HFF-Myc (cell line): ENCODE data around the gene GAS7.

Experiments used
- DNase-seq: peaks from one replicate; pipeline ENCODE4 v3.0.0-alpha.2; 2011; ENCODE audit warnings: low read depth; ENCODE audit errors: extremely low read depth
- H3K4me3 ChIP-seq: replicated peaks from 2 replicates; pipeline ENCODE4 v1.5.1; 2011; ENCODE audit warnings: low read depth, mild to moderate bottlenecking, control low read depth, low read length
- CTCF ChIP-seq: IDR thresholded peaks from 2 replicates; pipeline ENCODE4 v1.5.1; 2012; ENCODE audit warnings: mild to moderate bottlenecking, low read depth, low read length, control low read depth; ENCODE audit errors: missing control alignments

GAS7 gene

GRCh38 chr17:10041916-10042588, 156.4 kb downstream of the GAS7 start:
- no peak overlapping the region for H3K4me3 ChIP-seq
- TF ChIP-seq CTCF = no peak
- no peak for DNase-seq

- no peak for TF ChIP-seq CTCF
- DNase-seq = no peak
- H3K4me3 ChIP-seq = no peak overlapping the region
Observed at GRCh38 chr17:10041287-10041612, 157.2 kb downstream of the GAS7 start.

- no peak overlapping the region for H3K4me3 ChIP-seq
- TF ChIP-seq CTCF = no peak
- DNase-seq = no peak
Observed at GRCh38 chr17:10036511-10037061, 161.8 kb downstream of the GAS7 start.

GRCh38 chr17:10035885-10036284, 162.5 kb downstream of the GAS7 start:
- DNase-seq = no peak
- no peak overlapping the region for H3K4me3 ChIP-seq

GRCh38 chr17:10034719-10035475, 163.5 kb downstream of the GAS7 start:
- H3K4me3 ChIP-seq = no peak overlapping the region
- no peak for DNase-seq
- no peak for TF ChIP-seq CTCF

More at GRCh38 chr17:10035885-10036284, 162.5 kb downstream of the GAS7 start:
- no peak for TF ChIP-seq CTCF

- H3K4me3 ChIP-seq = no peak overlapping the region
- DNase-seq = no peak
- TF ChIP-seq CTCF = no peak
Observed at GRCh38 chr17:10033959-10034358, 164.4 kb downstream of the GAS7 start.
